ENCODE measurements around the gene LUZP1.

The LUZP1 gene

GRCh38 chr1:23177031-23177430, 8.4 kb upstream of the LUZP1 start:
- H3K4me1 Mint-ChIP-seq (ENCODE audit: low read depth) = peaks cover 11% of the 10 kb centered on the region
- peak overlapping the region; percentile 73 for H3K4me3 Mint-ChIP-seq
- H3K27ac Mint-ChIP-seq = no peak overlapping the region
- no peaks in the 10 kb centered on the region for H3K9me3 Mint-ChIP-seq (ENCODE audit: low read depth)
- peaks cover 10% of the 10 kb centered on the region for H3K27me3 Mint-ChIP-seq
- H3K36me3 Mint-ChIP-seq = no peaks in the 10 kb centered on the region

DNA sequence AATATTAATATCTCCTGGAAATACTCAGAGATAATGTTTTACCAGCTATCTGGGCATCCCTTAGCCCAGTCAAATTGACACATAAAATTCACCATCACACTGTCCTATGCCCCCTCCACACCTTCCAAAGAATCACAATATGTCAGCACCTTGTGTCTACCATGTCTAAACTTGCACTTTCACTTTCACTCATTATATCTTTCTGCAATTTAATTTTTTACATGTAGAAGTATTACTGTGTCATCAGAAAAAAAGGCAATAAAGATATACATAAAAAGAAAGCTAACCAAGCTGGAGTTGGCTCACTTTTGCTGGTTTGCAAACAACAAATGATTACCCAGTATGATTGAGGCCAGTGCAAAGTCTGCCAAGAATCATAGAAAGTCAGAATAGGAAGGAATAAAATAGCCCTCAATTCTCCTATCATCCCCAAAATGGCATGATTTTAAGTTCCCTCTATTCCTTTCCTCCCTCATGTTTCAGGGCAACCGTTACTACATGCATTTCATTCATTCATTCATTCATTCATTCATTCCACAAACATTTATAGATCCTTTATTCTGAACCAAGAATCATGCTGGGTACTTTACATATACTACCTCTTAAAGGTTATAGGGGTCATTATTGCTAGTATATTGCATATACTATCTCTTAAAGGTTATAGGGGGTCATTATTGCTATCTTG, 5.9 kb upstream of the LUZP1 start:
- Mint-ChIP-seq H3K4me1 (ENCODE audit: low read depth) (peaks cover 17% of the 10 kb centered on the region), H3K9me3 (ENCODE audit: low read depth) (no peaks in the 10 kb centered on the region), H3K36me3 (no peaks in the 10 kb centered on the region), H3K27ac (no peak overlapping the region), H3K27me3 (peaks cover 9% of the 10 kb centered on the region), H3K4me3 (no peak overlapping the region)

DNA sequence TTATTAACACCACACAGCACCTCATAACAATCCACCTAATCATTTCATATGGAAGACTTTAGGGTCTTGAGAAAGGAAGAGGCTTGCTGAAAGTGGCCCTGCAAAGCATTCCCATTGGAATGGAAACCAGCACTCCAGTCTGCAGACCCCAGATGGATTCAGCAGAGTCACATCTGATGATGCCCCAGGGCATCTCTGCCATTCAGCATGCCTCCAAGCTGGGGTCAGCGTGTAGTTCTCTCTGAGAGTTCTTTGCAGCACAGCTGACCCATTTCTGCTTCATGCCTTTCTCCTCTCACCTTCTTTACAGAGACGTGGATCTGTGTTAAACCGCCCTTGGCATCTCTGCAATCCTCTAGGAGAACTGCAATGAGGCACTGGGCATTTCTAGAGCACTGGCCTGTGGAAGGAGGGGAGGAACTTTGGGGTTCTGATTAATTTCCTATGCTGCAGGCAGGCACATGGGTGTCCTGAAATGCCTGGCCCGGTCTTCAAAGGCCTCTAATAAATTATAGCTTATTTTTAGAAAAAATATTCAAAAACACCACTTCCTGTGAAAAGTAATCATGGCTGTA, 2.6 kb upstream of the LUZP1 start:
- no peak overlapping the region for H3K27ac Mint-ChIP-seq
- H3K27me3 Mint-ChIP-seq = peaks cover 3% of the 10 kb centered on the region
- peaks cover 29% of the 10 kb centered on the region for H3K4me1 Mint-ChIP-seq (ENCODE audit: low read depth)
- H3K4me3 Mint-ChIP-seq = no peak overlapping the region
- no peaks in the 10 kb centered on the region for H3K36me3 Mint-ChIP-seq
- no peaks in the 10 kb centered on the region for H3K9me3 Mint-ChIP-seq (ENCODE audit: low read depth)

DNA sequence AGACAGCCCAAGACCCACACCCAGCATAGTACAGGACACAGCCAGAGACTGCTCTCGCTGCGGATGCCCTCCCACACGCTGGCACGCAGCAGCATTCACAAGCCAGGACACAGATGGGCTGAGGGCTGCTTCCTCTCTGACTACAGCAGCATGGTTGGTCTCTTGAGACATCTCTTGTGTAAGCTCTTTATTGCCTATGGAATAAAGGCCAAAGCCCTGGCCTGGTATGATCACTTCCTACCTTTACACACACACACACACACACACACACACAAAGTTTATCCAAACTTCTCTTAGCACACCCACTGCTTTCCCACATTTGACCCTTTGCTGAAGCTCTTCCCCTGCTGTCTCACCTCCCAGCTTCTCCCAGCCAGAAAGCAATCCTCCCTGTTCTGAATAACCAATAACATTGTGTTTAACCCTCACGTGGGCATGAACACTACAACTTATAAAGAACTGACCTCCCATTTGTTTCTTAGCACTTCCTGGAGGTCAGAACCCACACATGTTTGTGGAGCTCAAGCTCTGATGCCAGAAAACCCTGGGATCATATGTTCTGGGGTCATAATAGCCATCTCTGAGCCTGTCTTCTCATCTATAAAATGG, 1.2 kb upstream of the LUZP1 start:
- H3K36me3 Mint-ChIP-seq = peaks cover 2% of the 10 kb centered on the region
- H3K4me1 Mint-ChIP-seq (ENCODE audit: low read depth) = peaks cover 38% of the 10 kb centered on the region
- no peaks in the 10 kb centered on the region for H3K27me3 Mint-ChIP-seq
- no peaks in the 10 kb centered on the region for H3K9me3 Mint-ChIP-seq (ENCODE audit: low read depth)
- H3K27ac Mint-ChIP-seq = no peak overlapping the region
- H3K4me3 Mint-ChIP-seq = peak overlapping the region; percentile 96

DNA sequence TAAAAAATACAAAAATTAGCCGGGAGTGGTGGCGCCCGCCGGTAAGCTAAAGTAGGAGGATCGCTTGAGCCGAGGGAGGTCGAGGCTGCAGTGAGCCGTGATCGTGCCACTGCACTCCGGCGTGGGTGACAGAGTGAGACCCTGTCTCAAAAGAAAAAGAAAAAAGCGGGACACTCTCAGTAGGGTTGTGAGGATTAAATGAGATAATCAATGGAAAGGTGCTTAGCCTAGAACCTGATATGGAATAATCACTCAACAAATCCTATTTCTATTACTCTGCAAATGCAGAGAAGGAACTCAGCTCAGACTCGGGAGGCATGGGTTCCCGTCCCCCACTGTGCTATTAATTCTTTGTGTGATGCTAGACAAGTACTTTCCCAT, 529 bp upstream of the LUZP1 start:
- Mint-ChIP-seq H3K36me3 (peaks cover 2% of the 10 kb centered on the region), H3K4me3 (peak overlapping the region; percentile 96), H3K4me1 (ENCODE audit: low read depth) (peaks cover 35% of the 10 kb centered on the region), H3K27ac (no peak overlapping the region), H3K27me3 (no peaks in the 10 kb centered on the region), H3K9me3 (ENCODE audit: low read depth) (no peaks in the 10 kb centered on the region)

- Mint-ChIP-seq H3K27ac (peak overlapping the region; percentile 72), H3K9me3 (ENCODE audit: low read depth) (no peaks in the 10 kb centered on the region), H3K4me3 (peak overlapping the region; percentile 96), H3K36me3 (peaks cover 2% of the 10 kb centered on the region), H3K27me3 (no peaks in the 10 kb centered on the region), H3K4me1 (ENCODE audit: low read depth) (peaks cover 38% of the 10 kb centered on the region)
Observed at GRCh38 chr1:23168079-23168444, 594 bp downstream of the LUZP1 start.

DNA sequence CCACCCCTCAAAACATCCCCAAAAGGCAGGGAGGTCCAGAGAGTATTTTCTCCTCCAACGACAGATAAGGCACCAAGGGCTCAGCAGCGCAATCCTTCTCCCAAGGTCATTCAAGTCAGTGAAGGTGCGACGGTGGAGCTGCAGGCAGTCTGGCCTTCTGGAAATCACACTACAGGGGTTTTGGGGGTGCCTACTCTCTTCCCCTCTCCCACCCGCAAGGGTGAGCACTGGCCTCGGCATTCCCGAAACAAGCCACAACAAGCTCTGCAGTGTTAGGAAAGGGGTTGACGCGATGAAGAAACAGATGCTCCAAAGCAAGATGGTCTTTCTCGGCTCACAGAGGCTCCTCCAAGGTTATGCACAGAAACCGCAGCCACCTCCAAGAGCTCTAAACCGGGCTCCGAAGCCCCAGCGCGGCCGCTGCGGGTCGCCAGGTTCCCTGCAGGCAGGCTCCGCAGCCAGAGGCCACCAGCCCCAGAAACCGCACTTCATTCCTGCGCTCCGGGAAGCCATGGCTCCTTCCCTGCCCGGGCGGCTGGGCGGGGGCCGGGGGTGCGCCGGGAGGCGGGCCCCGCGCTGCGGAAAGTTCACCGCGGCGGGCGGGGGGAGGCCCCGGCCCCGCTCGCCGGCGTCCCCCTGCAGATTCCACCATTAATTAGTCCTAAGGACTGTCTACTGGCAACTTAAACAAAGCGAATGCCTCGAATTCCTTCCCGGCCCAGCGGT, 1.1 kb downstream of the LUZP1 start:
- peaks cover 38% of the 10 kb centered on the region for H3K4me1 Mint-ChIP-seq (ENCODE audit: low read depth)
- H3K4me3 Mint-ChIP-seq = peak overlapping the region; percentile 96
- peaks cover 2% of the 10 kb centered on the region for H3K36me3 Mint-ChIP-seq
- no peaks in the 10 kb centered on the region for H3K27me3 Mint-ChIP-seq
- H3K9me3 Mint-ChIP-seq (ENCODE audit: low read depth) = no peaks in the 10 kb centered on the region
- no peak overlapping the region for H3K27ac Mint-ChIP-seq

DNA sequence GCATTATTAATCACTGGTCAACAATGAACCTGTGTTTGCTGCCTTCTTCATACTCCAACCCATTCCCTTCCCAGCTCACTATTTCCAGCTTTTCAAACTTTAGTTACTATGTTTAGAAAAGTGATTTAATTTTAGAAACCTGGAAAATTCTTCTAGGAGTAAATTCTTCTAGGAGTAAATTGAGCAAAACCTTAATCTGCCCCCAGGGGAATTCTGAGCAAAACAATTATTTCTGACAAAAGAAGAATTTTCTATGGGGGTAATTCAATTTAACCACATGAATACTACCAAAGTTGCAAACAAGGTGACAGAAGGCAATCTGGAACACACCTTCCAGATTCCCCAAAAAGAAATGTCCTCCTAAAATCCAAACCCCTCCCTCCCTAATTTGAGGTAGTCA, 1.8 kb downstream of the LUZP1 start:
- H3K36me3 Mint-ChIP-seq = peaks cover 2% of the 10 kb centered on the region
- no peaks in the 10 kb centered on the region for H3K9me3 Mint-ChIP-seq (ENCODE audit: low read depth)
- no peaks in the 10 kb centered on the region for H3K27me3 Mint-ChIP-seq
- peaks cover 38% of the 10 kb centered on the region for H3K4me1 Mint-ChIP-seq (ENCODE audit: low read depth)
- H3K4me3 Mint-ChIP-seq = peak overlapping the region; percentile 84
- H3K27ac Mint-ChIP-seq = no peak overlapping the region

DNA sequence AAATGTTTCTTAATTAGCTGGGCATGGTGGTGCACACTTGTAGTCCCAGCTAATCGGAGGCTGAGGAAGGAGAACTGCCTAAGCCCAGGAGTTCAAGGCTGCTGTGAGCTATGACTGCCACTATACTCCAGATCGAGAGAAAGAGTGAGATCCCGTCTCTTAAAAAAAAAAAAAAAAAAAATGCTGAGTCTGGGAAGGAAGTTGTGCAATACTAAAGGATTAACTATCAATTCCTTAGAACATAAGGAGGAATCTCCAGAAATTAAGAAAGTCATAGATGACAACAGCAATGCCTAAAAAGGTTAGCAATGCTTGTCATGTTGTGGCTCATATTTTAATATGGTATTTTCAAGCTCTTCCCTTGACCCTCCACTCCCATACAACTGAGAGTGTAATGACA, 5.3 kb downstream of the LUZP1 start:
- Mint-ChIP-seq H3K9me3 (ENCODE audit: low read depth) (no peaks in the 10 kb centered on the region), H3K4me3 (no peak overlapping the region), H3K4me1 (ENCODE audit: low read depth) (peaks cover 31% of the 10 kb centered on the region), H3K36me3 (peaks cover 2% of the 10 kb centered on the region), H3K27me3 (no peaks in the 10 kb centered on the region), H3K27ac (no peak overlapping the region)

DNA sequence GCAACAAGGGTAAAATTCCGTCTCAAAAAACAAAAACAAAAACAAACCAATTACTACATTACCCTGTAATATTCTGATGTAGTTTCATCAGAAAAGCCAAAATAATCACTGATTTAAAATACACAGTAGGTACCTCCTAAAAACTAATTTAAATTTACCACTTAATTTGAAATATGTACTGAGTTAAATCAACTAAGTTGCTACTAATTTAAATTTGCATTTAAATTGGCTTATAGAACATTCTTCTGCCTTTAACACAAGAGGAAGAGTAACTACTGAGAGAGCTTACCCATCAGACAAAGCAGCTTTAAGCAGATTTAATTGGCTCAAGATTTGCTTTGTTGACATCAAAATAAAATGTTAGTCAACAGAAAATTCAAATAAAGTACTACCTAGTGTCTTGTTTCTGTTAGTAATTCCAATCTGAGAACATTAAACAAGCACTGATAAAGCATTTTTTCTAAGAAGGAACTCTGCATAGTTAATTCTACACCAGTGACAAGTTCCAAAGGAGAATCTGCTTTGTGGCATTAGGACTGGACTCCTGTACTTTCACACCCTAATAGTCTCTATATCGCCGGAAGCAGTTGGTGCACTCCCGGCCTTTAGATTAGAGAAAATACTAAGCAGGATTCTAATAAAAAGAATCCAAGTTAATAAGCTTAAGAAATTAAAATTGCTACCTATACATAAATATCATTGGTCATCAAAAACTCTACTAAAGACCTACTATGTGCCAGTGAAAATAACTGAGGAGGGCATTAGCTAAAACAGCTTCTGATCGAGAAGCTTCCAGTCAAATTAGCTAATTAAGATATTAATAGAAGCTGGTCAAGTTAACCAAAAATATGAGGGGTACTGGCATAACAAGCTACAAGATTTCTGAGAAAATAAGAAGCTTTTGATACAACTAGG, 8.4 kb downstream of the LUZP1 start:
- peaks cover 18% of the 10 kb centered on the region for H3K4me1 Mint-ChIP-seq (ENCODE audit: low read depth)
- no peak overlapping the region for H3K4me3 Mint-ChIP-seq
- H3K27ac Mint-ChIP-seq = no peak overlapping the region
- peaks cover 5% of the 10 kb centered on the region for H3K36me3 Mint-ChIP-seq
- H3K9me3 Mint-ChIP-seq (ENCODE audit: low read depth) = no peaks in the 10 kb centered on the region
- H3K27me3 Mint-ChIP-seq = no peaks in the 10 kb centered on the region

- Mint-ChIP-seq H3K36me3 (peaks cover 5% of the 10 kb centered on the region), H3K27me3 (no peaks in the 10 kb centered on the region), H3K9me3 (ENCODE audit: low read depth) (no peaks in the 10 kb centered on the region), H3K4me1 (ENCODE audit: low read depth) (peaks cover 17% of the 10 kb centered on the region), H3K27ac (no peak overlapping the region), H3K4me3 (no peak overlapping the region)
Observed at GRCh38 chr1:23156940-23157339, 11.7 kb downstream of the LUZP1 start.

GRCh38 chr1:23152966-23153684, 15.5 kb downstream of the LUZP1 start:
- Mint-ChIP-seq H3K9me3 (ENCODE audit: low read depth) (no peaks in the 10 kb centered on the region), H3K4me1 (ENCODE audit: low read depth) (peaks cover 30% of the 10 kb centered on the region), H3K27me3 (no peaks in the 10 kb centered on the region), H3K27ac (no peak overlapping the region), H3K4me3 (no peak overlapping the region), H3K36me3 (peaks cover 7% of the 10 kb centered on the region)

- no peaks in the 10 kb centered on the region for H3K9me3 Mint-ChIP-seq (ENCODE audit: low read depth)
- H3K4me1 Mint-ChIP-seq (ENCODE audit: low read depth) = peaks cover 32% of the 10 kb centered on the region
- H3K27ac Mint-ChIP-seq = no peak overlapping the region
- H3K4me3 Mint-ChIP-seq = no peak overlapping the region
- H3K27me3 Mint-ChIP-seq = no peaks in the 10 kb centered on the region
- peaks cover 8% of the 10 kb centered on the region for H3K36me3 Mint-ChIP-seq
Observed at GRCh38 chr1:23150742-23151141, 17.9 kb downstream of the LUZP1 start.

- Mint-ChIP-seq H3K4me3 (no peak overlapping the region), H3K4me1 (ENCODE audit: low read depth) (peaks cover 32% of the 10 kb centered on the region), H3K27ac (no peak overlapping the region), H3K27me3 (no peaks in the 10 kb centered on the region), H3K36me3 (peaks cover 8% of the 10 kb centered on the region), H3K9me3 (ENCODE audit: low read depth) (no peaks in the 10 kb centered on the region)
Observed at GRCh38 chr1:23150125-23150524, 18.5 kb downstream of the LUZP1 start.

All from activated naive CD8-positive, alpha-beta T cell (primary cell).